ENCODE measurements around the gene HAAO.
"Not testable (repeated sequence)": the region's sequence is repeated elsewhere in the genome, so short reads cannot be mapped to it uniquely, and the experiment has no call there.

The HAAO gene

GRCh38 chr2:42792583-42793333 lies at the start of gene HAAO:
TSS of gene HAAO (minus strand) at chr2:42792583. CDS start at chr2:42792536, 47 bp downstream.
- no peak for DNase-seq

GRCh38 chr2:42841344-42841743 lies 49.0 kb upstream of the HAAO start:
- no peak for DNase-seq

- DNase-seq, result no peak
Measured at GRCh38 chr2:42840760-42841159, 48.4 kb upstream of the HAAO start.

- no peak for DNase-seq
Measured at GRCh38 chr2:42839809-42840501, 47.6 kb upstream of the HAAO start.

GRCh38 chr2:42838133-42838532 lies 45.8 kb upstream of the HAAO start:
- no peak for DNase-seq

GRCh38 chr2:42835577-42836371 lies 43.4 kb upstream of the HAAO start:
- no peak for DNase-seq

GRCh38 chr2:42834161-42834560 lies 41.8 kb upstream of the HAAO start:
- no peak for DNase-seq

- DNase-seq, result no peak
Measured at GRCh38 chr2:42832289-42832634, 39.9 kb upstream of the HAAO start.

GRCh38 chr2:42831575-42832288 lies 39.3 kb upstream of the HAAO start:
- DNase-seq, result not testable (repeated sequence)

- no peak for DNase-seq
Measured at GRCh38 chr2:42830922-42831574, 38.7 kb upstream of the HAAO start.

GRCh38 chr2:42829671-42830440 lies 37.5 kb upstream of the HAAO start:
- no peak for DNase-seq

- DNase-seq, result peak; percentile 69
Measured at GRCh38 chr2:42828487-42829425, 36.4 kb upstream of the HAAO start.

- DNase-seq, result peak; percentile 67
Measured at GRCh38 chr2:42827647-42828486, 35.5 kb upstream of the HAAO start.

GRCh38 chr2:42826231-42826630 lies 33.8 kb upstream of the HAAO start:
- no peak for DNase-seq

GRCh38 chr2:42824454-42824807 lies 32.0 kb upstream of the HAAO start:
- no peak for DNase-seq

- DNase-seq, result no peak
Measured at GRCh38 chr2:42823744-42824453, 31.5 kb upstream of the HAAO start.

GRCh38 chr2:42819160-42819559 lies 26.8 kb upstream of the HAAO start:
- no peak for DNase-seq

- DNase-seq, result no peak
Measured at GRCh38 chr2:42815726-42816125, 23.3 kb upstream of the HAAO start.

GRCh38 chr2:42813763-42814162 lies 21.4 kb upstream of the HAAO start:
- no peak for DNase-seq

Data from CD4-positive, alpha-beta T cell treated with Interleukin-4 for 4 hours (primary cell).